ENCODE data around the gene HTT.

GRCh38 chr4:3268395-3269104 is 194.1 kb downstream of the HTT start:
- TF ChIP-seq POLR2A (IDR thresholded peaks at IDR 0.05) = no peak
- TF ChIP-seq, protein P1, sequence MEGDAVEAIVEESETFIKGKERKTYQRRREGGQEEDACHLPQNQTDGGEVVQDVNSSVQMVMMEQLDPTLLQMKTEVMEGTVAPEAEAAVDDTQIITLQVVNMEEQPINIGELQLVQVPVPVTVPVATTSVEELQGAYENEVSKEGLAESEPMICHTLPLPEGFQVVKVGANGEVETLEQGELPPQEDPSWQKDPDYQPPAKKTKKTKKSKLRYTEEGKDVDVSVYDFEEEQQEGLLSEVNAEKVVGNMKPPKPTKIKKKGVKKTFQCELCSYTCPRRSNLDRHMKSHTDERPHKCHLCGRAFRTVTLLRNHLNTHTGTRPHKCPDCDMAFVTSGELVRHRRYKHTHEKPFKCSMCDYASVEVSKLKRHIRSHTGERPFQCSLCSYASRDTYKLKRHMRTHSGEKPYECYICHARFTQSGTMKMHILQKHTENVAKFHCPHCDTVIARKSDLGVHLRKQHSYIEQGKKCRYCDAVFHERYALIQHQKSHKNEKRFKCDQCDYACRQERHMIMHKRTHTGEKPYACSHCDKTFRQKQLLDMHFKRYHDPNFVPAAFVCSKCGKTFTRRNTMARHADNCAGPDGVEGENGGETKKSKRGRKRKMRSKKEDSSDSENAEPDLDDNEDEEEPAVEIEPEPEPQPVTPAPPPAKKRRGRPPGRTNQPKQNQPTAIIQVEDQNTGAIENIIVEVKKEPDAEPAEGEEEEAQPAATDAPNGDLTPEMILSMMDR (IDR thresholded peaks at IDR 0.05 in 8 of 11, conservative IDR thresholded peaks at IDR 0.05 in 3 of 11) = no peak

All from spleen (tissue), 7 donors.